ENCODE measurements around the gene CDR2. TPM values are rescaled to one million over a fixed set of nuclear protein-coding genes. Genes with fewer than 3 reads are reported as not detected.

The CDR2 gene
- total and polyA plus RNA-seq, 2 donors (not counting 1 experiment from before 2014, with no cell fraction given) = 8.0 to 11.3 TPM

DNA sequence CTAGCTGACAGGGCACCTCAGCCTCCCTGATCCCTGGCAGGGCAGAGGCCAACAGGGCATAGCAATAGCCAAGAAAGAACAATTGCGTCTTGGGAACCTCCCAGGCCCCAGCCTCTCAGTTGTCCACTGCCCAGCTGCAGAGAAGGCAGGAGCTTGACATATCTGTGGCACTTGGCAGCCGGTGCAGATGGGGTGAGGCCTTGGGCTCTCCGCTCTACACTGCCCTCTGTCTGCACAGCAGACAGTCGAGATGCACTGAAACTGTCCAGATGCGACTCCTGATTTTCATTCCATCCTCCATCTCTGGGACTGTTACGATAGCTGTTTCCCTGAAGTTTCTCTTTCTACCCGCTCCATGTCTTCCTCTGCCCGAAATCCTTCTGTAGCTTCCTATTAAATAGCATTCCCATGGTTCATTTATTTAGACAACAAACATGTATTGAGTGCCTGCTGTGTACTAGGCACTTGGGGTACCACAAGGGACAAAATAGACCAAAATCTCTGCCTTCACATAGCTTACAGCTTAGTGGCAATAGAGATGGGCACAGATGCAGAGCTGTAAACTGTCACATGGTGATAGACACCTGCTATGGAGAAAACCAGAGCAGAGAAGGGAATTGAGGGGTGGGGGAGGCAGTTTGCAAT, 73.9 kb downstream of the CDR2 start:
- ChIA-PET POLR2A (interaction anchor here (0.9 kb wide), 1 partner anchor 110 kb away, joined by 3 read pairs; no protein-coding TSS in a partner anchor), CTCF (interaction anchor here (0.6 to 6.8 kb wide), 16 partner anchors 9 to 310 kb away, joined by 3 to 53 read pairs (median 5); partner anchors contain the start of genes EEF2K and PDZD9)
- 76% methylated on average over 6 of the region's 8 CpGs for WGBS (ENCODE audit: insufficient coverage)
- no peak for ATAC-seq (ENCODE audit: low read depth)
- Mint-ChIP-seq H3K27me3 (no peaks in the 10 kb centered on the region), H3K27ac (peak overlapping the region; percentile 44), H3K4me1 (peaks cover 43% of the 10 kb centered on the region), H3K9me3 (ENCODE audit: insufficient read depth) (no peaks in the 10 kb centered on the region), H3K4me3 (peak overlapping the region; percentile 34)
- Histone ChIP-seq H3K36me3 (replicated peaks in 1 of 2; ENCODE audit: control extremely low read depth in 1 of 2, control insufficient read depth in 1 of 2, extremely low read depth in 1 of 2, insufficient read depth in 2 of 2, low read length in 1 of 2) (peaks cover 7 to 37% of the 10 kb centered on the region in 2 experiments), H3K27ac (ENCODE audit: low read length in 2 of 2) (no peak overlapping the region), H3K27me3 (replicated peaks in 1 of 4; ENCODE audit: control extremely low read depth in 1 of 4, control insufficient read depth in 3 of 4, insufficient read depth in 4 of 4, low read length in 3 of 4) (no peaks in the 10 kb centered on the region), H3K4me1 (ENCODE audit: control insufficient read depth in 2 of 2, insufficient read depth in 2 of 2, low read length in 2 of 2) (peaks cover 18 to 35% of the 10 kb centered on the region in 2 donors), H3K9ac (ENCODE audit: low read length) (no peak overlapping the region), H2AFZ (ENCODE audit: insufficient read depth, low read depth, low read length, poor library complexity, severe bottlenecking) (no peak overlapping the region), H4K20me1 (ENCODE audit: control insufficient read depth, insufficient read depth, low read length, poor library complexity, severe bottlenecking) (peaks cover 60% of the 10 kb centered on the region), H3K79me2 (ENCODE audit: control insufficient read depth, insufficient read depth, low read length) (peaks cover 63% of the 10 kb centered on the region), H3K4me3 (ENCODE audit: control extremely low read depth in 1 of 5, extremely low read depth in 1 of 5, insufficient read depth in 1 of 5, low read depth in 2 of 5, low read length in 4 of 5) (no peak overlapping the region), H3K9me3 (ENCODE audit: control extremely low read depth in 1 of 3, control insufficient read depth in 2 of 3, insufficient read depth in 1 of 3, low read length in 2 of 3) (no peaks in the 10 kb centered on the region), H3K4me2 (replicated peaks; ENCODE audit: low read depth, low read length, poor library complexity, severe bottlenecking) (peak overlapping the region; percentile 13)
- intact Hi-C loops (cut with micrococcal nuclease) = no loop called here
- TF ChIP-seq EZH2 (IDR thresholded peaks at IDR 0.05; ENCODE audit: borderline replicate concordance, insufficient read depth, low read depth, low read length, poor library complexity, severe bottlenecking) = no peak
- TF ChIP-seq CTCF (IDR thresholded peaks at IDR 0.05) = peak; percentile 60
- DNase-seq = peak; percentile 54

- Histone ChIP-seq H3K79me2 (ENCODE audit: control insufficient read depth, insufficient read depth, low read length) (peaks cover 52% of the 10 kb centered on the region), H2AFZ (ENCODE audit: insufficient read depth, low read depth, low read length, poor library complexity, severe bottlenecking) (no peak overlapping the region), H3K4me2 (replicated peaks; ENCODE audit: low read depth, low read length, poor library complexity, severe bottlenecking) (peak overlapping the region; percentile 83), H3K4me3 (ENCODE audit: control extremely low read depth in 1 of 5, extremely low read depth in 1 of 5, insufficient read depth in 1 of 5, low read depth in 2 of 5, low read length in 4 of 5) (no peak overlapping the region), H3K27ac (ENCODE audit: low read length in 2 of 2) (peak overlapping the region; percentile 93 to 94), H3K9me3 (ENCODE audit: control extremely low read depth in 1 of 3, control insufficient read depth in 2 of 3, insufficient read depth in 1 of 3, low read length in 2 of 3) (no peaks in the 10 kb centered on the region), H3K9ac (ENCODE audit: low read length) (no peak overlapping the region), H3K4me1 (ENCODE audit: control insufficient read depth in 2 of 2, insufficient read depth in 2 of 2, low read length in 2 of 2) (peaks cover 18 to 35% of the 10 kb centered on the region in 2 donors), H3K27me3 (replicated peaks in 1 of 4; ENCODE audit: control extremely low read depth in 1 of 4, control insufficient read depth in 3 of 4, insufficient read depth in 4 of 4, low read length in 3 of 4) (no peaks in the 10 kb centered on the region), H4K20me1 (ENCODE audit: control insufficient read depth, insufficient read depth, low read length, poor library complexity, severe bottlenecking) (peaks cover 46% of the 10 kb centered on the region), H3K36me3 (replicated peaks in 1 of 2; ENCODE audit: control extremely low read depth in 1 of 2, control insufficient read depth in 1 of 2, extremely low read depth in 1 of 2, insufficient read depth in 2 of 2, low read length in 1 of 2) (peaks cover 7 to 23% of the 10 kb centered on the region in 2 experiments)
- Mint-ChIP-seq H3K4me3 (peak overlapping the region; percentile 67), H3K27ac (peak overlapping the region; percentile 69), H3K9me3 (ENCODE audit: insufficient read depth) (no peaks in the 10 kb centered on the region), H3K4me1 (peaks cover 43% of the 10 kb centered on the region), H3K27me3 (no peaks in the 10 kb centered on the region)
- ATAC-seq (ENCODE audit: low read depth) (no peak), DNase-seq (no peak)
- TF ChIP-seq EZH2 (IDR thresholded peaks at IDR 0.05; ENCODE audit: borderline replicate concordance, insufficient read depth, low read depth, low read length, poor library complexity, severe bottlenecking) (no peak), CTCF (IDR thresholded peaks at IDR 0.05) (no peak)
- ChIA-PET CTCF (interaction anchor here (1.0 to 6.8 kb wide), 6 partner anchors 94 to 297 kb away, joined by 3 to 53 read pairs (median 16); partner anchors contain the start of gene EEF2K), POLR2A (interaction anchor here (0.5 to 1.0 kb wide), 3 partner anchors 100 to 712 kb away, joined by 4 to 9 read pairs (median 4); no protein-coding TSS in a partner anchor)
- WGBS (ENCODE audit: insufficient coverage) = 100% methylated on average over 1 of the region's 1 CpG
- intact Hi-C loops (cut with micrococcal nuclease) = loop anchor here (5.0 kb wide), 2 partner anchors 642 to 1142 kb away; partner anchors contain the start of gene LDAF1
Measured at GRCh38 chr16:22299036-22299435, 75.4 kb downstream of the CDR2 start.
